Fibroblast of lung (primary cell): Measurements from ENCODE around the gene IQSEC2. TPM values are rescaled to one million over a fixed set of nuclear protein-coding genes. Genes with fewer than 3 reads are reported as not detected.

Experiments used
- DNase-seq, 2 donors: peaks; one replicate each; pipeline versions ENCODE4 v3.0.0 to v3.0.0-alpha.2; 2010; ENCODE audit warnings: low read depth in 2 of 2
- H2AFZ ChIP-seq: 2 replicates; pipeline ENCODE4 v1.5.1; 2012; ENCODE audit warnings: low read length, control low read depth, inconsistent platforms
- H3K27ac ChIP-seq: 2 replicates; pipeline ENCODE4 v1.5.1; 2011; ENCODE audit warnings: low read length, control low read depth; ENCODE audit not compliant: insufficient read depth
- H3K27me3 ChIP-seq: 2 replicates; pipeline ENCODE4 v1.5.1; 2011; ENCODE audit warnings: mild to moderate bottlenecking, low read length; ENCODE audit not compliant: control insufficient read depth, insufficient read depth
- H3K36me3 ChIP-seq: 2 replicates; pipeline ENCODE4 v1.5.1; 2011; ENCODE audit warnings: low read length; ENCODE audit not compliant: control insufficient read depth, insufficient read depth
- H3K4me1 ChIP-seq: 2 replicates; pipeline ENCODE4 v1.5.1; 2011; ENCODE audit warnings: low read length; ENCODE audit not compliant: control insufficient read depth, insufficient read depth; ENCODE audit errors: extremely low read depth
- H3K4me2 ChIP-seq: 2 replicates; pipeline ENCODE4 v1.5.1; 2011; ENCODE audit warnings: low read length, control low read depth; ENCODE audit not compliant: insufficient read depth; ENCODE audit errors: extremely low read depth
- H3K4me3 ChIP-seq, 4 experiments: fragments of 200-600 bp in 1 of 4; sonication (generic) in 1 of 4; replicated peaks in 1 of 4; 2 replicates each; pipeline ENCODE4 v1.5.1; 2011 to 2016; ENCODE audit warnings: low read length in 4 of 4, low read depth in 3 of 4, mild to moderate bottlenecking in 3 of 4, control low read depth in 2 of 4, inconsistent platforms in 1 of 4, mixed read lengths in 1 of 4; ENCODE audit not compliant: insufficient read depth in 1 of 4; ENCODE audit errors: control extremely low read depth in 1 of 4
- H3K79me2 ChIP-seq: 2 replicates; pipeline ENCODE4 v1.5.1; 2012; ENCODE audit warnings: mild to moderate bottlenecking, low read length, inconsistent platforms; ENCODE audit not compliant: control insufficient read depth, insufficient read depth
- H3K9ac ChIP-seq: 2 replicates; pipeline ENCODE4 v1.5.1; 2011; ENCODE audit warnings: mild to moderate bottlenecking, low read length, control low read depth; ENCODE audit not compliant: insufficient read depth
- H3K9me3 ChIP-seq: 2 replicates; pipeline ENCODE4 v1.5.1; 2012; ENCODE audit warnings: low read depth, low read length; ENCODE audit not compliant: control insufficient read depth, insufficient read depth
- H4K20me1 ChIP-seq: 2 replicates; pipeline ENCODE4 v1.5.1; 2011; ENCODE audit warnings: low read length; ENCODE audit not compliant: control insufficient read depth, insufficient read depth; ENCODE audit errors: extremely low read depth
- EZH2 ChIP-seq: IDR thresholded peaks from 2 replicates; pipeline ENCODE4 v1.5.1; 2012; ENCODE audit warnings: low read length, control low read depth, mild to moderate bottlenecking; ENCODE audit errors: missing control alignments
- polyA plus RNA-seq, 2 donors: library from polyadenylated mRNA; depleted of rRNA in 1 of 2; stranded (reverse) in 1 of 2; unstranded in 1 of 2; fragments of >200 nt; gene quantifications; 2 replicates each; pipeline ENCODE4 v1.2.1, GENCODE V29; 2011 to 2012; ENCODE audit warnings: missing spikeins in 1 of 2
- total RNA-seq: library from RNA; depleted of rRNA; stranded (reverse); fragments of >200 nt; gene quantifications from 2 replicates; pipeline ENCODE4 v1.2.1, GENCODE V29; 2014
- TF ChIP-seq, protein P1 (sequence below), 2 donors: IDR thresholded peaks in 1 of 2; conservative IDR thresholded peaks in 1 of 2; 1 replicate in 1 of 2; 2 replicates in 1 of 2; pipeline ENCODE4 v1.5.1; 2011 to 2012; ENCODE audit warnings: low read length in 2 of 2, control low read depth in 1 of 2, inconsistent platforms in 1 of 2, low read depth in 1 of 2, mild to moderate bottlenecking in 1 of 2

Gene IQSEC2
- total and polyA plus RNA-seq, 2 donors (not counting 1 experiment from before 2014, with no cell fraction given): 7.4 to 9.9 TPM

- Histone ChIP-seq H3K4me3 (no peak overlapping the region), H3K4me2 (no peak overlapping the region), H3K79me2 (no peaks in the 10 kb centered on the region), H3K36me3 (no peaks in the 10 kb centered on the region), H2AFZ (no peak overlapping the region), H3K27ac (no peak overlapping the region), H3K27me3 (no peaks in the 10 kb centered on the region), H4K20me1 (no peaks in the 10 kb centered on the region), H3K4me1 (no peaks in the 10 kb centered on the region), H3K9me3 (no peaks in the 10 kb centered on the region), H3K9ac (no peak overlapping the region)
- no peak for TF ChIP-seq EZH2
- TF ChIP-seq, protein P1, sequence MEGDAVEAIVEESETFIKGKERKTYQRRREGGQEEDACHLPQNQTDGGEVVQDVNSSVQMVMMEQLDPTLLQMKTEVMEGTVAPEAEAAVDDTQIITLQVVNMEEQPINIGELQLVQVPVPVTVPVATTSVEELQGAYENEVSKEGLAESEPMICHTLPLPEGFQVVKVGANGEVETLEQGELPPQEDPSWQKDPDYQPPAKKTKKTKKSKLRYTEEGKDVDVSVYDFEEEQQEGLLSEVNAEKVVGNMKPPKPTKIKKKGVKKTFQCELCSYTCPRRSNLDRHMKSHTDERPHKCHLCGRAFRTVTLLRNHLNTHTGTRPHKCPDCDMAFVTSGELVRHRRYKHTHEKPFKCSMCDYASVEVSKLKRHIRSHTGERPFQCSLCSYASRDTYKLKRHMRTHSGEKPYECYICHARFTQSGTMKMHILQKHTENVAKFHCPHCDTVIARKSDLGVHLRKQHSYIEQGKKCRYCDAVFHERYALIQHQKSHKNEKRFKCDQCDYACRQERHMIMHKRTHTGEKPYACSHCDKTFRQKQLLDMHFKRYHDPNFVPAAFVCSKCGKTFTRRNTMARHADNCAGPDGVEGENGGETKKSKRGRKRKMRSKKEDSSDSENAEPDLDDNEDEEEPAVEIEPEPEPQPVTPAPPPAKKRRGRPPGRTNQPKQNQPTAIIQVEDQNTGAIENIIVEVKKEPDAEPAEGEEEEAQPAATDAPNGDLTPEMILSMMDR (conservative IDR thresholded peaks at IDR 0.05 in 1 of 2, IDR thresholded peaks at IDR 0.05 in 1 of 2; ENCODE audit: low read depth in 1 of 2, low read length in 2 of 2): no peak
- DNase-seq: no peak
Observed at GRCh38 chrX:53250556-53250955, 30.8 kb downstream of the IQSEC2 start.

DNA sequence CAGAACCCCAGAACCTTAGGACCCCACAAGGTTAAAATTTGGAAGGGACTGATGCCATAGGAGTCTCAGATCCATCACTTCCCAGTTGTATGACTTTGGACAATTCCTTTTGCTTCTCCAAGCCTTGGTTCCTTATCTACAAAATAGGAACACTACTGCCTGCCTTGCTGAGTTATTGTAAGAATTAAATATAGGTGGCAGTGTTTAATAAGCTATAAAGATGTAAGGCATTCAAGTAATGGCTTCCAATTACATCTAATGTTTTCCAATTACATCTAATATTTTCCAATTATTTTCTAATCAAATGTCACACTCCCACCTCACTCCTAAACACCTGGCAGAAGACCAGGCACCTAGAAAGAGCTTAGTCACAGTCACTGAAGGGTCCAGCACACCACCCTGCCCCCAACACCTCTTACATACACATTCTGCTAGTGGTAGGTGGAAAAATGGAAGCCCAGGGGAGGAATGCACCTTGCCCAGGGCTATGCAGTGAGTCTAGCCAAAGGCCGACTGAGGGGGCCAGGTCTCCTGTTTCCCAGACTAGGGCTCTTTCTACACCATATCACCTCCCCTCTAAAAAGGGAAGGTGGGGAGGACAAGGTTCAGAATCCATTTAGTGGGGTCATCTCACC is 31.9 kb downstream of the IQSEC2 start:
- Histone ChIP-seq H3K36me3 (no peaks in the 10 kb centered on the region), H3K27ac (no peak overlapping the region), H3K27me3 (no peaks in the 10 kb centered on the region), H3K4me1 (no peaks in the 10 kb centered on the region), H3K79me2 (no peaks in the 10 kb centered on the region), H3K9me3 (no peaks in the 10 kb centered on the region), H3K4me3 (no peak overlapping the region), H2AFZ (no peak overlapping the region), H4K20me1 (no peaks in the 10 kb centered on the region), H3K9ac (no peak overlapping the region), H3K4me2 (no peak overlapping the region)
- DNase-seq: no peak
- TF ChIP-seq, protein P1 (conservative IDR thresholded peaks at IDR 0.05 in 1 of 2, IDR thresholded peaks at IDR 0.05 in 1 of 2; ENCODE audit: low read depth in 1 of 2, low read length in 2 of 2): no peak
- TF ChIP-seq EZH2: no peak

DNA sequence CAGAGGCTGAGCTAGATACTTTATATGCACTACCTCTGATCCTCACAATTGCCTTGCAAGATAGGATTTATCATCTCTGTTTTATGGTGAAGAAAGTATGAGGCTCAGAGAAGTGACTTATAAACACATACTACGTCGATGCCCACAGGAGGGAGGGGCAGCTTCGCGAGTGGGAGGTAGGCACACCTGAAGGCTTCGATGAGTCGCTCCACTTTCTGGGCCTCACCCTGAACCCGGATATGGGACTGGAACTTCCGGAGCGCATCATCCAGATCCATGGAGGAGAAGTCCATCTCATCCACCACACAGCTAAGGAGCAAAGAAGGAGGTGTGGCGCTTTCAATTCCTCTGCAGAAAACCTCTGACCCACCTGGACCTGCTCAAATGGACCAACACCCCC is 33.5 kb downstream of the IQSEC2 start:
- H3K79me2 ChIP-seq: no peaks in the 10 kb centered on the region
- H3K27me3 ChIP-seq: no peaks in the 10 kb centered on the region

More for the DNA sequence above, 33.5 kb downstream of the IQSEC2 start:
- Histone ChIP-seq H3K36me3 (no peaks in the 10 kb centered on the region), H3K9me3 (no peaks in the 10 kb centered on the region), H3K4me1 (no peaks in the 10 kb centered on the region), H3K9ac (no peak overlapping the region), H3K27ac (no peak overlapping the region), H3K4me3 (no peak overlapping the region), H3K4me2 (no peak overlapping the region), H2AFZ (no peak overlapping the region), H4K20me1 (no peaks in the 10 kb centered on the region)
- TF ChIP-seq, protein P1 (conservative IDR thresholded peaks at IDR 0.05 in 1 of 2, IDR thresholded peaks at IDR 0.05 in 1 of 2; ENCODE audit: low read depth in 1 of 2, low read length in 2 of 2): no peak
- TF ChIP-seq EZH2: no peak
- DNase-seq: no peak
